RCC 7860 (cell line): ENCODE data around the gene TRIM8.
A peak's percentile ranks its signal among the peaks of the same experiment; 100 is the strongest.
"Not testable (repeated sequence)": the region's sequence is repeated elsewhere in the genome, so short reads cannot be mapped to it uniquely, and the experiment has no call there.

Experiments
- DNase-seq: peaks from one replicate; pipeline ENCODE4 v3.0.0-alpha.2; 2015; ENCODE audit warnings: low spot score
- FAIRE-seq: peaks from 2 replicates; lab custom pipeline; 2012; peaks lifted over from hg19 to GRCh38; lab: Jason Lieb, UNC

TRIM8 gene

DNA sequence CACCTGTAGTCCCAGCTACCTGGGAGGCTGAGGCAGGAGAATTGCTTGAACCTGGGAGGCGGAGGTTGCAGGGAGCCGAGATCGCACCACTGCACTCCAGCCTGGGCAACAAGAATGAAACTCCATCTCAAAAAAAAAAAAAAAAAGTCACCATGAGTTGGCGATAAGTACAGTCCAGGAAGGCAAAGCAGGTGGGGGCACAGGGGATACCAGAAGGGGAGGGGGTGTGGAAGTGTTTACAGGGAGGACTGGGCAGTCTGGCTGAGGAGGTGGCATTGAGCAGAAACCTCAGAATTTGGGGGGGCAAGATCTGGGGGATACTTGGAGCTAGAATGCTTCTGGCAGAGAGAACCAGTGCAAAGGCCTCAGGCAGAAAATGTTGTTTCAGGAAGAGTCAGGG is 23.1 kb downstream of the TRIM8 start:
- FAIRE-seq, DNase-seq: not testable (repeated sequence)

DNA sequence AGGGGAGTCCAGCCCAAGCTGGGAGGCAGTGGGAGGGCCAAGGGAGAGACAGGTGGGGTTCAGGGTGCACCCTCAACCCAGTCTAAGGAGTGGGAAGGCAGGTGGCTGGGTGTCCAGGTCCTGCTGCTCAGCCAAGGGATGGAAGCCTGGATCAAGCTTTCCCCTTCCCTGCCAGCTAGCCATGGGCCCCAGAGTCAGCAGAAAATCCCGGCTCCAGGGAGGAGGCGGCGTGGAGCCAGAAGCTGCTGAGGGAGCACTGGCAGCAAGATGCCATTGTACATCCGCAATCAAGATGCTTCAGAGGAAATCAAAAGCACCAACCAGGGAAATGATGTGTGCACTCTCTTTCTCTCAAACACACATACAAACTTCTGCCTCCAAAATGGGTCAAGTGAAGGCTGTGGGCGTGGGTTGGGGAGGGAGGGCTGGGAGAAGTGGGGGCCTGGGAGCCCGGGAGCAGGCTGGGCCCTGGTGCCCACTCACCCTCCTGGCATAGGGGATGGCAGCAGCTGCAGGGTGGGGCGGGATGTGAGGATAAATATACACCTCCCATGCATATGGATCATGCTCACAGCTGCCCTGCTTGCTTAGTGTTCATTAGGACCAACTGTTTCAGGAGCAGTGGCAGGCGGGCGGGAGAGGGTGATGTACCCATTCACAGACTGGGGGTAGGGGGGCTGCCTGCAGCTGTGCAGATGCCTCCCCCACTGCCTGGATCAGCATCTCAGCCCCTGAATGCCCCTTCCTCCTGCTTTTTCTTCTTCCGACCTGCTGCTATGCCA is 24.2 kb downstream of the TRIM8 start:
- FAIRE-seq: no peak
- no peak for DNase-seq

DNA sequence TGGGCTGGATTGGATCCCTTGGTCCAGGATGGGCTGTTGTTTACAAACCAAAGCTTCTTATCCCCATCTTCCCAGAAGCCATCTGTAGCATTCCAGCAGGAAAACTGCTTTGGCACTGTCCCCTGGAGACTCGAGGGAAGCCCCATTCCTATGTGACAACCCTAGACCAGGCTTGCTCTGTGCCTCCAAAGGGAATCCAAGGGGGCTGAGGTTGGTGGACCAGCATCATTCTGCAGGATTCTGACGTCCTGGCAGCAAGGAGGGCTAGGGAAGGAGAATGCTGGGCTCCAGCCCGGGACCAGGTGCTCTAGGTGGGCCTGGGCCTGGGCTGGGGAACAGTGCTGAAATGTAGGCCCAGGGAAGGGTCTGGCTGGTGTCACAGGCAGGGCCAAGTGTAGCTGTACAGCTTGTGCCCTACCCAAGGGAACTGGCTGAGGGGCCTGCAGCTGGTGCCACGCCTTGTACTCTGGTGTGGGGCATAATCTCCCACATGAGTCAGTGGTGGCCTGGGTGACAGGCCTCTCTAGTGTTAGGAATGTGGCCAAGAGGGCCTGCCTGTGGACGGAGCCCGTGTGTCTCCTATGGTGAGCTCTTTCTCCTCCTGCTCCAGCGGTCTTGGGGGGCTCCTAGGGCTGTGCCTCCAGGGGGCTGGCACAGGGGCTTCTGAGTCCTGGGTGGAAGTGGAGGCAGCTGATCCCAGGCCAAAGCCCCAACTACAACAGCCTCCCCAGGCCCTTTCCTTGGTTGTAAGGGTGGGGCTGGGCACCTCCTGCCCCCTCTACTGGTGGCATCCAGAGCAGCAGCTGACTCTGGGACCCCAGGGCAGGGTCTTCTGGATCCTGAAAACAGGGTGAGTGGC is 25.2 kb downstream of the TRIM8 start:
- FAIRE-seq (peak; percentile 43), DNase-seq (peak; percentile 66)

DNA sequence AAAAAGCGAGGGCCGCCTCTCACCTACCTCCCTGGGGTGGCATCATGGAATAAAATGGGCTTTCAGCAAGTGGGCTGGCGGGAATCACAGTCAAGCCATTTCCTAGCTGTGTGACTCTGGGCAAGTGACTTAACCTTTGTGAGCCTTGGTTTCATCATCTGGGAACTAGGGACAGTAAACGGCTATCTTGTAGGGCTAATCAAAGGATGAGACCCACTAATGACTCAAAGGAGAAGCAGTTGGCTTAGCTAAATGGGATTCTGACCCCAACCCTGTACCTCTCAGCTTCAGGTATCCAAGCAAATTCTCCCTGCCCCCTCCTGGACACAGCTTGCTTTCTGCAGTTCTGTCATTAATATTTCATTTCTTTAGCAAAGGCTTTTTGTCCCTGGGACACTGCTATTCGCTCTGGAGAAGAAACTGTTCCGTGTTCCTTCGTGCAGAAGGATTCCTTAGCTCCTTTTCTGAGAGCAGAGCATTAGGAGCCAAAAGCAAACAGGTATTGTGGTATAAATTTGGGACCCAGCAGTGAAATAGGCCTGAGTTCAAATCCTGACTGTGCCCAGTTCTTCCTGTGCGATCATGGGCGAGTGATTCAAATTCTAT is 25.9 kb downstream of the TRIM8 start:
- FAIRE-seq (no peak), DNase-seq (no peak)

- FAIRE-seq (no peak), DNase-seq (no peak)
These were observed 26.7 kb downstream of the TRIM8 start for GRCh38 chr10:102670871-102671434.

- FAIRE-seq: no peak
These were observed 29.0 kb downstream of the TRIM8 start for GRCh38 chr10:102673236-102673818.

GRCh38 chr10:102673819-102674511 is 29.7 kb downstream of the TRIM8 start:
- no peak for FAIRE-seq
- peak; percentile 22 for DNase-seq

More at GRCh38 chr10:102673236-102673818, 29.0 kb downstream of the TRIM8 start:
- DNase-seq: no peak

DNA sequence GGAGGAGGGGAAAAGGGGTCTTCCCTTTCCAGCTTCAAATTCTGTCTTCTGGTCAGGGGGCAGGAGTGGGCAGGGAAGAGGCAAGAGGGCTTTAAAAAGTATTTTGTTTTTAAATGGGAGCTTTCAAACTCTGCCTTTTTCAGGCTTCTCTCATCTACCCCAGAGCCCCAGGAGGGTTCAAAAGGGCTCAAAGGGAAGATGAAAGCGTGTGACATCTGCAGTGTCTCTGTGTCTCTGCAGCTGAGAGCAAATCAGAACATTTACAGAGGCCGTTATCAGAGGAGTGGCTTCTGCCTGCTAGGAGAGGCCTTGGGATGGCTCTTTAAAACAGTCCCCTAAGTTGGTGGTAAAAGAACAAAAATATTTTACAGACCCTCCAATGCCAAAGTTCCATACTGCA is 30.3 kb downstream of the TRIM8 start:
- FAIRE-seq (no peak), DNase-seq (no peak)

GRCh38 chr10:102675011-102675665 is 30.9 kb downstream of the TRIM8 start:
- peak; percentile 8 for DNase-seq
- no peak for FAIRE-seq

DNA sequence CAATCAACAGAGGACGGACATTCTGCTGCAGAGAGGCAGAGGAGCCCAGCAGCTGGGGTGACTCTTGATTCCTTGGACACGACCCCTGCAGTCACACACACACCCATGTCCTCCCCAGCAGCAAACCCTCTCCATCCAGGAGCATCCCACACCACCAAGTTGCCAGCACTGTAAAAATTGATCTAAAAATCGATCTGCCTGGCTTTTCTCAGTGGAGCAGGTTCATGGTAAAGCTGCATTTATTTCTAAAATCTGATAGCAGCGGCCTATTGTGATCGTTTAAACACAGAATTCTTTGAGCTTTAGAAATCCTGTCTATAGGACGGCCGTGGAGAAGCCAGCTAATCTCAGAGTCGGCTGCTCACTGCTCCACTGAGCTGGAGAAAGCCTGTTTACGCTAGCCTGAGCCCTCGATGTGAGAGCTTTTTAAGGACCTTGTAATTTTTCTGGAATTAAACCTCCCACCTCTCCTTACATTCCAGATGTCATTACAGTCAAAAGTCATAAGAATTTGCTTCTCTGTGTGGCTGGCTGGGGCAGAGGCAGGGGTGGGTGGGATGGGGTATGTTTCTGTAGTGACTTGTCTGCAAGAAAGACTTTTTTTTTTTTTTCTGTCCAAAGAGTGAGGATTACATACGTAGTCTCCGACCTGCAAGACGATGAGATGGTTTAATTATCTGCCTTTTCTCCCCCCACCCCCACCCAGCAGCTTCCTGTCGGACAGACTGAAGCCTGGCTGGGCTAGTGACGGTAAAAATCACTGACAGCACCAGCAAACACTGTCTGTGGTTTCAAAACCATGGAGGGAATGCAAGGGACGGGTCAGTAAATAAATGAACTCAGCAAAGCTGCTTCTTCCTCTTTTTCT is 31.6 kb downstream of the TRIM8 start:
- DNase-seq (peak; percentile 88), FAIRE-seq (peak; percentile 92)

DNA sequence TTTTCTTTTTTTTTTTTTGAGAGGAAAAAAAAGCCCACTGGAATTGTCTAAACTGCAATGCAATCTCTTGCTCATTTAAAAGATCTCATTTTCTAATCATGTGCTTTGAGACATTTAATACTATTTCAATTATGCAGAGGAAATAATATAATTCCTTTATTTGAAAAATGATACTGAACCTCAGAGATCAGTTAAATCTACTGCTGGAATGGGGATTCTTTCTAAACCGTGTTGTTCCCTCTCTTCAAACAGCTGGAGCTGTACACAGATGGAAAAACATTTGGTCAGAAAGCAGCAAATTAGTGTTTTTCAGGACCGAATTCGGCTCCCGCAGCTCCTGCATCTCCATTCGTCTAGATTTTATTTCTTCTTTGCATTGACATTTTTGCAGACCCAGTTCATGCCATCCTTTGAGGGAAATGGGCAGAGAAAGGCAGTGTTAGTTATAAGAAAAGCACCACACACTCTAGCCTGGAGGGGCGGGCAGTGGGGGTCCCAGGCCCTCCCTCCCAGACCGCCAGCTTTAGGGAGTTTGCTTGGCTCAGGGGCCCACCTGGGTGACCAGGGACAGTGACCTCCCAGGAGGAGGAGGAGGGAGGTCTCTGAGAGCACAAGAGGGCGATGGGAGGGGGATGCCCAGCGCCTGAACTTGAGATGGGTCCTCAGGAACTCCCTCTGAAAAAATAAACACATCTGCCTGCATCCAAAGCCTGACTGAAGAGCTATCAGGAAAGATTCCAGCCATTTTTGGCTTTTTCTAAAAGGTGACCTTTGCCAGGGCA is 32.4 kb downstream of the TRIM8 start:
- no peak for DNase-seq
- no peak for FAIRE-seq

DNA sequence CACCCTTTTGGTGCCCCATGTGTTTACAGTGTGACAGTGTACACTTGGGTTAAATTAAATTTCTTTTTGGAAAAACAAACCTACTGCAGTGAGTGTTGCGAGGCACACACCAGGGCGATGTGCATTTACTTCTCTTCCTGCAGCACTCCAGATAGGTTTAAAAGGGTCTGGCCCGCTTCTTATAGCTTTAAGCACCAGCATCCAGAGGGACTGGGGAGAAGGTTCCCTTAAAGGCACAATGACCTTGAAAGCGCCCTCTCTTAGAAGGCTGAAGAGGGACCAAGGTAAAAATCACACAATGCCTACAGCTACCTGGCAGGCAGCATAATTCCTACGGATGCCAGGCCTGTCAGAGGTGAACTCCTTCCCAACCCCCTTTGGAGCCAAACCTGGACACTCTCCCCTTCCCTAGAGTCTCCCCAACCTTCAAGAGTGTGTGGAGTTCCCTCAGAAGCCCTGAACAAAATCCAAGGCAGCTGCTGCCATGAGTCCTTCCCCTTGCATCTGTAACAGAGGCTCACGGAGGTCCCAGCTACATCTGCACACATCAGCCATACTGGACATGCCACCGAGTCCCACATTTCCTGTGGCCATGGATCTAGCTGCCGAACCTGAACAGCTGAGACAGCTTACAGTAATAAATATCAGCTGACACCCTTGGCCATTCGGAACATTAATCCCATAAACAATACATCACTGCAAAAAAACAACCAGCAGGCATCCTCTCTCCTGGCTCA is 33.2 kb downstream of the TRIM8 start:
- FAIRE-seq: no peak

GRCh38 chr10:102678068-102678400 is 33.8 kb downstream of the TRIM8 start:
- no peak for FAIRE-seq

More for the DNA sequence above, 33.2 kb downstream of the TRIM8 start:
- no peak for DNase-seq

DNA sequence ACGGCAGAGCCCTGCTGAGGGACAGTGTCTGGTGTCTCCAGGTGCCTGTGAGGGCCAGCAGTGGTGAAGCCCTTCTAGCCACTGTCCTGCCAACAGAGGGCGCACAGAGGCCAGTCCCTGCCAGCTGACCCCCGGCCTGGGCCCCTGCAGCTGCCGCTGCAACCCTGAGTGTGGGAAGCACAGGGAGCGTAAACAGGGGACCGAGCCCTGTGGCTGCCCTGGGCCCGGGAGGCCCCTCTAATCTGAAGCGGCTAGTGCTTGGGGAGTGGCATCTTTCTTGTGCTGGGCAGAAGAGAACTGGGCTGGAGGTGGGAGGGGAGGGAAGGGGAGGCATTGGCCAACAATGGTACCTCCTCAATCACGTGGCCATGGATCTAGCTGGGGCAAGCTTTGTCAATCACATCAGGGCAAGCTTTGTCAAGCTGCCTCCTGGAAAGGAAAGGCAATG is 34.6 kb downstream of the TRIM8 start:
- DNase-seq: peak; percentile 32
- no peak for FAIRE-seq

More at GRCh38 chr10:102678068-102678400, 33.8 kb downstream of the TRIM8 start:
- no peak for DNase-seq

GRCh38 chr10:102679596-102679995 is 35.3 kb downstream of the TRIM8 start:
- no peak for DNase-seq
- peak; percentile 56 for FAIRE-seq

DNA sequence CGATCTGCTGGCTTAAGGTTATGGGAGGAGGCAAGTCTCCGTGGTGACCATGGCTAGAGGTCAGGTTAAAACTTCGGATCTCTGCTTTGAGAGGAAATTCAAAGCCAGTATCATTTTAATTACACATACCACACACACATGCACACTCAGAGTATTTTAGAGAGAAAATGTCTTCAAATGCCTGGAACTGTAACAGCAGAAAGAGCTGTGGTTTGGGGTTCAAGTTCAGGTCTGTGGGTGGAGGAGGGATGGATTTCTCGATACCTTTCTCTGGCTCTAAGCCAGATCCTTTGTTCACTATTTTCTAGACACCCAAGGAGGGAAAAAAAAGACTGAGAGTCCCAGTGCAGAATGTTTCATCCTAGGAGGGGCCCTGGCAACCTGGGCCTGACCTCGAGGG is 37.4 kb downstream of the TRIM8 start:
- no peak for FAIRE-seq
- DNase-seq: no peak

- no peak for FAIRE-seq
- DNase-seq: no peak
These were observed 38.1 kb downstream of the TRIM8 start for GRCh38 chr10:102682416-102682815.
